LNCaP clone FGC (cell line): ENCODE data around the gene ANKRD16.

ENCODE experiments used
- DNase-seq: peaks from one replicate; pipeline ENCODE4 v3.0.0-alpha.2; 2011; ENCODE audit warnings: low read depth
- H3K4me3 ChIP-seq: 2 replicates; pipeline ENCODE4 v1.5.1; 2011; ENCODE audit warnings: mild to moderate bottlenecking, low read depth, low read length, control low read depth
- CTCF ChIP-seq: IDR thresholded peaks from 2 replicates; pipeline ENCODE4 v1.5.1; 2012; ENCODE audit warnings: mild to moderate bottlenecking; ENCODE audit not compliant: control insufficient read depth, insufficient read depth; ENCODE audit errors: extremely low read depth

ANKRD16 gene

GRCh38 chr10:5897504-5897903 lies 7.8 kb upstream of the ANKRD16 start:
- DNase-seq: no peak
- no peak for TF ChIP-seq CTCF
- H3K4me3 ChIP-seq: no peak overlapping the region

- H3K4me3 ChIP-seq: no peak overlapping the region
- no peak for DNase-seq
- TF ChIP-seq CTCF: no peak
Measured at GRCh38 chr10:5897053-5897340, 7.3 kb upstream of the ANKRD16 start.

GRCh38 chr10:5896208-5897052 lies 6.7 kb upstream of the ANKRD16 start:
- TF ChIP-seq CTCF: no peak
- DNase-seq: no peak
- H3K4me3 ChIP-seq: no peak overlapping the region

- no peak for TF ChIP-seq CTCF
- no peak overlapping the region for H3K4me3 ChIP-seq
- no peak for DNase-seq
Measured at GRCh38 chr10:5895804-5896203, 6.1 kb upstream of the ANKRD16 start.

- DNase-seq: no peak
- no peak overlapping the region for H3K4me3 ChIP-seq
- TF ChIP-seq CTCF: no peak
Measured at GRCh38 chr10:5895365-5895764, 5.7 kb upstream of the ANKRD16 start.

- no peak for TF ChIP-seq CTCF
- no peak for DNase-seq
- no peak overlapping the region for H3K4me3 ChIP-seq
Measured at GRCh38 chr10:5894873-5895272, 5.2 kb upstream of the ANKRD16 start.

- no peak for TF ChIP-seq CTCF
- DNase-seq: no peak
Measured at GRCh38 chr10:5894403-5894802, 4.7 kb upstream of the ANKRD16 start.

More at GRCh38 chr10:5894403-5894802, 4.7 kb upstream of the ANKRD16 start:
- H3K4me3 ChIP-seq: no peak overlapping the region
